ENCODE data around the gene SIRT6. TPM values are rescaled to one million over a fixed set of nuclear protein-coding genes. Genes with fewer than 3 reads are reported as not detected.

Gene SIRT6
- total and polyA plus RNA-seq, 2 donors (not counting 3 experiments of a cell fraction or from before 2014, with no cell fraction given) = 26.9 to 36.6 TPM

- dilution Hi-C loops (cut with MboI; ENCODE audit: extremely low pct_ligation_motif_present, low sequenced_read_pairs) (no loop called here), intact Hi-C loops (cut with micrococcal nuclease) (no loop called here)
- Histone ChIP-seq H3K9me3 (replicated peaks; ENCODE audit: control insufficient read depth, insufficient read depth, low read length) (no peaks in the 10 kb centered on the region), H3K4me3 (replicated peaks in 1 of 3; ENCODE audit: insufficient read depth in 1 of 3, low read depth in 1 of 3, low read length in 3 of 3) (no peak overlapping the region), H3K79me2 (ENCODE audit: control insufficient read depth, insufficient read depth, low read length) (no peaks in the 10 kb centered on the region), H4K20me1 (replicated peaks; ENCODE audit: control insufficient read depth, extremely low read depth, insufficient read depth, low read length) (no peaks in the 10 kb centered on the region), H3K27ac (ENCODE audit: insufficient read depth, low read depth, low read length) (no peak overlapping the region), H3K9me1 (replicated peaks; ENCODE audit: control insufficient read depth, extremely low read depth, insufficient read depth, low read length) (no peaks in the 10 kb centered on the region), H3K4me1 (ENCODE audit: control insufficient read depth, extremely low read depth, insufficient read depth, low read length) (no peaks in the 10 kb centered on the region), H3K9ac (replicated peaks; ENCODE audit: extremely low read depth, insufficient read depth, low read length) (no peak overlapping the region), H3K4me2 (ENCODE audit: insufficient read depth, low read length) (no peak overlapping the region), H3K36me3 (ENCODE audit: control insufficient read depth in 2 of 2, extremely low read depth in 1 of 2, insufficient read depth in 2 of 2, low read length in 2 of 2) (no peaks in the 10 kb centered on the region), H3K27me3 (ENCODE audit: control insufficient read depth in 2 of 2, insufficient read depth in 2 of 2, low read length in 2 of 2) (no peaks in the 10 kb centered on the region), H2AFZ (ENCODE audit: low read depth, low read length) (no peak overlapping the region)
- ChIA-PET CTCF (interaction anchor here (1.2 to 1.8 kb wide), 2 partner anchors 14 to 77 kb away, joined by 3 to 5 read pairs; no protein-coding TSS in a partner anchor), POLR2A (no interaction called here)
- no TSS peak for BruUV-seq (replicated peaks)
- DNase-seq (ENCODE audit: low read depth, low spot score) = no peak
- no peak for FAIRE-seq
- no peak for TF ChIP-seq MYC (IDR thresholded peaks at IDR 0.05; ENCODE audit: low read depth, low read length)
Observed at GRCh38 chr19:4216846-4217245, 34.5 kb upstream of the SIRT6 start.

GRCh38 chr19:4215807-4216206 lies 33.4 kb upstream of the SIRT6 start:
- FAIRE-seq (no peak), DNase-seq (ENCODE audit: low read depth, low spot score) (no peak)
- no peaks in the 10 kb centered on the region for H3K9me3 ChIP-seq (replicated peaks; ENCODE audit: control insufficient read depth, insufficient read depth, low read length)
- H3K9me1 ChIP-seq (replicated peaks; ENCODE audit: control insufficient read depth, extremely low read depth, insufficient read depth, low read length) = no peaks in the 10 kb centered on the region
- dilution Hi-C loops (cut with MboI; ENCODE audit: extremely low pct_ligation_motif_present, low sequenced_read_pairs) = no loop called here
- no peak overlapping the region for H3K4me2 ChIP-seq (ENCODE audit: insufficient read depth, low read length)
- POLR2A ChIA-PET = no interaction called here
- no peak overlapping the region for H3K9ac ChIP-seq (replicated peaks; ENCODE audit: extremely low read depth, insufficient read depth, low read length)
- H3K27me3 ChIP-seq (ENCODE audit: control insufficient read depth in 2 of 2, insufficient read depth in 2 of 2, low read length in 2 of 2) = no peaks in the 10 kb centered on the region
- intact Hi-C loops (cut with micrococcal nuclease) = no loop called here
- H3K36me3 ChIP-seq (ENCODE audit: control insufficient read depth in 2 of 2, extremely low read depth in 1 of 2, insufficient read depth in 2 of 2, low read length in 2 of 2) = no peaks in the 10 kb centered on the region
- no peaks in the 10 kb centered on the region for H3K79me2 ChIP-seq (ENCODE audit: control insufficient read depth, insufficient read depth, low read length)
- no peaks in the 10 kb centered on the region for H4K20me1 ChIP-seq (replicated peaks; ENCODE audit: control insufficient read depth, extremely low read depth, insufficient read depth, low read length)
- no peak for TF ChIP-seq FOS (IDR thresholded peaks at IDR 0.05; ENCODE audit: borderline replicate concordance, insufficient read depth, low read length)
- no peak for TF ChIP-seq POLR2AphosphoS5 (IDR thresholded peaks at IDR 0.05; ENCODE audit: insufficient read depth, low read depth, low read length)
- TF ChIP-seq CTCF (IDR thresholded peaks at IDR 0.05; ENCODE audit: extremely low read depth in 1 of 2, insufficient read depth in 1 of 2, low read depth in 1 of 2, low read length in 2 of 2) = no peak
- no peak for TF ChIP-seq EZH2 (IDR thresholded peaks at IDR 0.05; ENCODE audit: borderline replicate concordance, low read depth, low read length, severe bottlenecking)
- no peak for TF ChIP-seq JUN (IDR thresholded peaks at IDR 0.05; ENCODE audit: borderline replicate concordance, insufficient read depth, insufficient read length, low read depth)
- TF ChIP-seq MAX (IDR thresholded peaks at IDR 0.05; ENCODE audit: insufficient read depth, insufficient read length) = no peak
- no peak for TF ChIP-seq MYC (IDR thresholded peaks at IDR 0.05; ENCODE audit: low read depth, low read length)
- TF ChIP-seq GATA2 (IDR thresholded peaks at IDR 0.05; ENCODE audit: insufficient read depth, insufficient read length, low read depth, low read length) = no peak
- TF ChIP-seq POLR2A (IDR thresholded peaks at IDR 0.05; ENCODE audit: low read depth, low read length) = no peak
- CTCF ChIA-PET = interaction anchor here (1.2 kb wide), 1 partner anchor 15 kb away, joined by 3 read pairs; no protein-coding TSS in a partner anchor
- no TSS peak for BruUV-seq (replicated peaks)
- H3K4me1 ChIP-seq (ENCODE audit: control insufficient read depth, extremely low read depth, insufficient read depth, low read length) = no peaks in the 10 kb centered on the region
- H2AFZ ChIP-seq (ENCODE audit: low read depth, low read length) = no peak overlapping the region
- no peak overlapping the region for H3K27ac ChIP-seq (ENCODE audit: insufficient read depth, low read depth, low read length)
- no peak overlapping the region for H3K4me3 ChIP-seq (replicated peaks in 1 of 3; ENCODE audit: insufficient read depth in 1 of 3, low read depth in 1 of 3, low read length in 3 of 3)

Data from endothelial cell of umbilical vein (primary cell).